SK-N-SH (cell line): ENCODE results near the gene TAS1R1. TPM values are rescaled to one million over a fixed set of nuclear protein-coding genes. Genes with fewer than 3 reads are reported as not detected.
A peak's percentile ranks its signal among the peaks of the same experiment; 100 is the strongest.

Experiments used
- CTCF ChIA-PET: fragments of 300-600, 350-600 bp; formaldehyde crosslinking; extraction: SDS; loops from one replicate; lab custom pipeline; 2021; lab: Yijun Ruan, JAX
- POLR2A ChIA-PET: fragments of 350-600 bp; sonication (Branson Sonifier 250); formaldehyde crosslinking; extraction: SDS; loops from one replicate; lab custom pipeline; 2020; ENCODE audit warnings: antibody characterized with exemption, inconsistent platforms; lab: Yijun Ruan, JAX
- DNase-seq: peaks from one replicate; pipeline ENCODE4 v3.0.0; 2012
- H2AFZ ChIP-seq: fragments of 200-600 bp; sonication (generic); 2 replicates; pipeline ENCODE4 v1.8.1; 2016; ENCODE audit warnings: antibody characterized with exemption, mild to moderate bottlenecking, low read depth
- H3F3A ChIP-seq: fragments of 200-600 bp; sonication (generic); replicated peaks from 2 replicates; pipeline ENCODE3; 2016; ENCODE audit warnings: antibody characterized with exemption, mild to moderate bottlenecking; ENCODE audit not compliant: insufficient read depth
- H3K27ac ChIP-seq, 2 experiments: fragments of 200-500 bp in 1 of 2; fragments of 200-600 bp in 1 of 2; sonication (Bioruptor generic) in 1 of 2; sonication (generic), shearing (Covaris generic) in 1 of 2; 2 replicates each; pipeline versions ENCODE4 v1.5.1 to v1.6.1; 2014 to 2016; ENCODE audit warnings: low read depth in 2 of 2, inconsistent platforms in 1 of 2, low read length in 1 of 2, mild to moderate bottlenecking in 1 of 2, mixed read lengths in 1 of 2
- H3K27me3 ChIP-seq: fragments of 200-600 bp; sonication (generic), shearing (Covaris generic); 2 replicates; pipeline ENCODE4 v1.6.1; 2016; ENCODE audit warnings: mixed run types; ENCODE audit not compliant: insufficient read depth
- H3K36me3 ChIP-seq, 2 experiments: fragments of 200-500 bp in 1 of 2; fragments of 200-600 bp in 1 of 2; sonication (Bioruptor generic) in 1 of 2; sonication (generic) in 1 of 2; replicated peaks in 1 of 2; 2 replicates each; pipeline versions ENCODE3 to v1.5.1; 2014 to 2016; ENCODE audit warnings: low read length in 1 of 2, mild to moderate bottlenecking in 1 of 2; ENCODE audit not compliant: insufficient read depth in 2 of 2, control insufficient read depth in 1 of 2
- H3K4me1 ChIP-seq, 2 experiments: fragments of 200-500 bp in 1 of 2; fragments of 200-600 bp in 1 of 2; sonication (Bioruptor generic) in 1 of 2; sonication (generic), shearing (Covaris generic) in 1 of 2; 2 replicates each; pipeline versions ENCODE4 v1.5.1 to v1.6.1; 2014 to 2016; ENCODE audit warnings: low read depth in 1 of 2, low read length in 1 of 2, mixed run types in 1 of 2; ENCODE audit not compliant: insufficient read depth in 2 of 2, control insufficient read depth in 1 of 2
- H3K4me2 ChIP-seq: fragments of 200-600 bp; sonication (generic), shearing (Covaris generic); 2 replicates; pipeline ENCODE4 v1.6.1; 2017; ENCODE audit warnings: mixed run types
- H3K4me3 ChIP-seq, 2 experiments: fragments of 200-500 bp in 1 of 2; fragments of 200-600 bp in 1 of 2; sonication (Bioruptor generic) in 1 of 2; sonication (generic), shearing (Covaris generic) in 1 of 2; 2 replicates each; pipeline versions ENCODE4 v1.5.1 to v1.8.1; 2014 to 2016; ENCODE audit warnings: low read depth in 2 of 2, inconsistent platforms in 1 of 2, low read length in 1 of 2, mild to moderate bottlenecking in 1 of 2, mixed read lengths in 1 of 2, moderate library complexity in 1 of 2
- H3K79me2 ChIP-seq: fragments of 200-600 bp; sonication (generic); 2 replicates; pipeline ENCODE4 v1.8.1; 2017; ENCODE audit warnings: mild to moderate bottlenecking; ENCODE audit not compliant: insufficient read depth
- H3K9ac ChIP-seq: fragments of 200-600 bp; sonication (generic); 2 replicates; pipeline ENCODE4 v1.6.1; 2017; ENCODE audit warnings: mixed run types
- H3K9me2 ChIP-seq: fragments of 200-600 bp; sonication (generic); 2 replicates; pipeline ENCODE4 v1.6.1; 2017; ENCODE audit warnings: mixed run types
- H3K9me3 ChIP-seq: fragments of 200-600 bp; sonication (generic); 2 replicates; pipeline ENCODE4 v1.6.1; 2017; ENCODE audit warnings: mixed run types, mild to moderate bottlenecking, moderate library complexity
- H4K20me1 ChIP-seq: fragments of 200-600 bp; sonication (generic); 2 replicates; pipeline ENCODE4 v1.6.1; 2017; ENCODE audit warnings: mild to moderate bottlenecking, mixed run types; ENCODE audit not compliant: insufficient read depth
- CHD2 ChIP-seq: fragments of 150-350 bp; IDR thresholded peaks from 2 replicates; pipeline ENCODE4 v1.6.1; 2018; ENCODE audit warnings: low read length; ENCODE audit not compliant: partially characterized antibody
- ELF1 ChIP-seq: IDR thresholded peaks from 2 replicates; pipeline ENCODE4 v1.4.0; 2012
- EP300 ChIP-seq, 2 experiments: IDR thresholded peaks; 2 replicates each; pipeline versions ENCODE4 v1.4.0 to v1.6.1; 2012; ENCODE audit warnings: borderline replicate concordance in 1 of 2, low read depth in 1 of 2, low read length in 1 of 2
- EZH2phosphoT487 ChIP-seq: fragments of 200-600 bp; sonication (generic); IDR thresholded peaks from 2 replicates; pipeline ENCODE4 v1.6.1; 2017; ENCODE audit warnings: low read depth, mixed run types, mild to moderate bottlenecking, antibody characterized with exemption, moderate library complexity, borderline replicate concordance
- FOXJ3 ChIP-seq: sonication (generic); formaldehyde crosslinking; IDR thresholded peaks from 2 replicates; pipeline ENCODE4 v1.5.1; 2020; ENCODE audit warnings: mild to moderate bottlenecking, missing genetic modification reagents
- GATA2 ChIP-seq: sonication (generic); formaldehyde crosslinking; IDR thresholded peaks from 2 replicates; pipeline ENCODE4 v1.5.0; 2020; ENCODE audit warnings: mild to moderate bottlenecking, missing genetic modification reagents
- MEF2A ChIP-seq: IDR thresholded peaks from 2 replicates; pipeline ENCODE4 v1.4.0; 2012; ENCODE audit warnings: low read depth, borderline replicate concordance
- MXI1 ChIP-seq: IDR thresholded peaks from 2 replicates; pipeline ENCODE4 v1.6.1; 2012; ENCODE audit warnings: mild to moderate bottlenecking, low read depth, low read length, improper control_type of control experiment
- NFIC ChIP-seq: IDR thresholded peaks from 2 replicates; pipeline ENCODE4 v1.4.0; 2012; ENCODE audit warnings: borderline replicate concordance
- NRF1 ChIP-seq: IDR thresholded peaks from 2 replicates; pipeline ENCODE4 v1.6.1; 2012; ENCODE audit warnings: low read depth, mild to moderate bottlenecking, low read length
- RCOR1 ChIP-seq: fragments of 150-350 bp; IDR thresholded peaks from 2 replicates; pipeline ENCODE4 v1.6.1; 2017; ENCODE audit warnings: antibody characterized with exemption, low read length
- RFX5 ChIP-seq: IDR thresholded peaks from 2 replicates; pipeline ENCODE4 v1.6.1; 2012; ENCODE audit warnings: mild to moderate bottlenecking, improper control_type of control experiment, low read length
- RXRA ChIP-seq: IDR thresholded peaks from 2 replicates; pipeline ENCODE4 v1.4.0; 2012; ENCODE audit warnings: low read depth, mild to moderate bottlenecking, borderline replicate concordance
- SIN3A ChIP-seq: IDR thresholded peaks from 2 replicates; pipeline ENCODE4 v1.6.1; 2012; ENCODE audit warnings: low read depth, mild to moderate bottlenecking, low read length, moderate library complexity, borderline replicate concordance
- SMC3 ChIP-seq: IDR thresholded peaks from 2 replicates; pipeline ENCODE4 v1.6.1; 2012; ENCODE audit warnings: low read depth, low read length, improper control_type of control experiment
- TAF1 ChIP-seq: IDR thresholded peaks from 2 replicates; pipeline ENCODE4 v1.6.1; 2012; ENCODE audit warnings: low read depth, mild to moderate bottlenecking, low read length, moderate library complexity, borderline replicate concordance
- TCF12 ChIP-seq: IDR thresholded peaks from 2 replicates; pipeline ENCODE4 v1.4.0; 2012
- TEAD4 ChIP-seq: IDR thresholded peaks from 2 replicates; pipeline ENCODE4 v1.4.0; 2012; ENCODE audit warnings: mild to moderate bottlenecking, borderline replicate concordance; ENCODE audit not compliant: insufficient read depth
- YY1 ChIP-seq: IDR thresholded peaks from 2 replicates; pipeline ENCODE4 v1.4.0; 2012; ENCODE audit warnings: low read depth, mild to moderate bottlenecking
- WGBS: methylation state at CpG from one replicate; pipeline ENCODE4 v1.1.6; 2017; ENCODE audit warnings: low lambda C conversion rate; 5-methylcytosine and 5-hydroxymethylcytosine counted together
- polyA plus RNA-seq, 3 experiments: library from polyadenylated mRNA; depleted of rRNA; stranded (reverse); fragments of >200 nt; gene quantifications; 2 replicates each; pipeline ENCODE4 v1.2.3, GENCODE V29; 2012
- TF ChIP-seq, protein P1 (sequence below): IDR thresholded peaks from 2 replicates; pipeline ENCODE4; 2012
- TF ChIP-seq, protein P2 (sequence below): IDR thresholded peaks from 2 replicates; pipeline ENCODE4 v1.6.1; 2012; ENCODE audit warnings: mild to moderate bottlenecking, low read depth, low read length, moderate library complexity
- TF ChIP-seq, protein P3 (sequence below): IDR thresholded peaks from 2 replicates; pipeline ENCODE4 v1.4.0; 2012; ENCODE audit warnings: low read depth

TAS1R1 gene
- polyA plus RNA-seq, 1 of the 3 experiments (the other 2 are of a cell fraction) = not detected

DNA sequence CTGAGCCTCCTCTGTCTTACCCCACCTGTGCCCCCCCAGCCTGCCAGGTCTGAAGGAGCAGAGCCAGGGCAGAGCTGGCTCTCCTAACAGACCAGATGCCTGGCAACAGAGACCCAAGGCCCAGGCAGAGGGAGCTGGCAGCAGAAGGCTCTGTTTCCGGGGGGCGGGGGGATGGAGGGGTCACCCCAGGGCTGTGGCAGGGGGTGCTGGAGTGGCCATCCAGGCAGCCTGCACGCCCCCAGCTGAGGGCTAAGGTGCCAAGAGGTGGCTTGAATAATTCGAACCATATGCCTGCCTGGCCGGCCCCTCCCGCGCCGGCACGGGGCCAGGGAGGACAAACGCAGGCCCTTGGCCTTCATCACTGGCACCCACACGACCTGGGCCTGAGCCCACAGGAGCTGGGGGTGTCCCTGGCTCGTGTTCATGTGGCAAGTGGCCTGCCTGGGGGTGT lies 47.6 kb upstream of the TAS1R1 start:
- ChIA-PET CTCF (interaction anchor here (0.5 to 17.4 kb wide), 7 partner anchors 10 to 141 kb away, joined by 3 to 211 read pairs (median 6); partner anchors contain the start of gene PLEKHG5), POLR2A (interaction anchor here (0.6 to 1.6 kb wide), 6 partner anchors 9 to 430 kb away, joined by 3 to 10 read pairs (median 4); partner anchors contain the start of gene PLEKHG5)
- no peaks in the 10 kb centered on the region for H3F3A ChIP-seq
- H3K9ac ChIP-seq = no peak overlapping the region
- peak; percentile 91 for DNase-seq
- peaks cover 0 to 89% of the 10 kb centered on the region in 2 experiments; a peak in 2 of 4 replicates for H3K4me1 ChIP-seq
- no peaks in the 10 kb centered on the region for H3K79me2 ChIP-seq
- WGBS = 20% methylated on average over 3 of the region's 12 CpGs
- no peak overlapping the region for H3K4me2 ChIP-seq
- H3K36me3 ChIP-seq = no peaks in the 10 kb centered on the region
- TF ChIP-seq EZH2phosphoT487 (no peak), EP300 (IDR thresholded peaks at IDR 0.05; ENCODE audit: borderline replicate concordance in 1 of 2, low read depth in 1 of 2, low read length in 1 of 2) (peak in 1 of 2 experiments; percentile 92; a peak in 2 of 4 replicates), GATA2 (peak; percentile 8; the same call in 1 of the 2 replicates), NFIC (0 out of 2 replicates have a peak, but pooled peaks have one; percentile 37), TCF12 (peak; percentile 68; the same call in 1 of the 2 replicates), MXI1 (0 out of 2 replicates have a peak, but pooled peaks have one; percentile 53), RCOR1 (peak; percentile 59; the same call in 1 of the 2 replicates), ELF1 (no peak), FOXJ3 (CRISPR knock-in tag) (peak; percentile 88; the same call in 1 of the 2 replicates), CHD2 (peak; percentile 70), RFX5 (peak; percentile 51; the same call in 1 of the 2 replicates)
- TF ChIP-seq, protein P1, sequence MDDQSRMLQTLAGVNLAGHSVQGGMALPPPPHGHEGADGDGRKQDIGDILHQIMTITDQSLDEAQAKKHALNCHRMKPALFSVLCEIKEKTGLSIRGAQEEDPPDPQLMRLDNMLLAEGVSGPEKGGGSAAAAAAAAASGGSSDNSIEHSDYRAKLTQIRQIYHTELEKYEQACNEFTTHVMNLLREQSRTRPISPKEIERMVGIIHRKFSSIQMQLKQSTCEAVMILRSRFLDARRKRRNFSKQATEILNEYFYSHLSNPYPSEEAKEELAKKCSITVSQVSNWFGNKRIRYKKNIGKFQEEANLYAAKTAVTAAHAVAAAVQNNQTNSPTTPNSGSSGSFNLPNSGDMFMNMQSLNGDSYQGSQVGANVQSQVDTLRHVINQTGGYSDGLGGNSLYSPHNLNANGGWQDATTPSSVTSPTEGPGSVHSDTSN = no peak
- H3K27me3 ChIP-seq = no peaks in the 10 kb centered on the region
- peak overlapping the region in 1 of 2 experiments; percentile 93; a peak in 2 of 4 replicates for H3K27ac ChIP-seq
- no peaks in the 10 kb centered on the region for H4K20me1 ChIP-seq
- H2AFZ ChIP-seq = no peak overlapping the region
- no peaks in the 10 kb centered on the region for H3K9me2 ChIP-seq
- H3K9me3 ChIP-seq = no peaks in the 10 kb centered on the region
- no peak overlapping the region for H3K4me3 ChIP-seq

DNA sequence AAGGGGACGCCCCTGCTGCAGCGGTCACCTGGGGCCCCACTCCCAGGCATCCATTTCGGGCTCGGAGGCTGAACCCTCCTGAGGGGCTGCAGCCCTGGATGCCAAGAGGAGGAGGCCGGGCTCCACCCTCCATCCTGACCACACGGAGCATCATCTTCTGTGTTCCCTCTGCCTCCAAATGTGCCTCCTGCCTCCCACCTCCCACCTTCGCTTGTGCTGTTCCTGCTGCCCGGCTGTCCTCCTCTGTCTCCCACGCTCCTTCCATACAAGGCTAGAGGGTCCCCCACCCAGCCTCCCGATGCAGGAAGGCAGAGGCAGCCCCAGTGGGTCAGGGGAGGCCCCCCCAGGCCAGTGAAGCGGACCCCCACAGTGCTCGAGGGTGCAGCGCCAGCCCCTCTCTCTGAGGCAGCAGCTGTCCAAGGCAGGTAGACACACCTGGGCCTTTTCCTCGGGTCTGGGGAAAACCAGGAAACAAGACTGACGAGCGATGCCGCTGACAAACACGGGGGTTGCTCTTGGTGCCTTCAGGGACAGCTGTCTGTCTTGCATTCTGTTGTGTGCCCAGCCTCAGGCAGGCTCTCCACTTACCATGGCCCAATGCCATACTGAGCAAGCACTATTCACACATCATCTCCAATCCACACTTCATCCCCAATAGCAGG lies 46.8 kb upstream of the TAS1R1 start:
- no peak overlapping the region for H2AFZ ChIP-seq
- no peaks in the 10 kb centered on the region for H3K9me3 ChIP-seq
- 80% methylated on average over 11 of the region's 18 CpGs for WGBS
- DNase-seq = peak; percentile 23
- H4K20me1 ChIP-seq = no peaks in the 10 kb centered on the region
- no peak overlapping the region for H3K4me3 ChIP-seq
- no peak overlapping the region for H3K9ac ChIP-seq
- H3K36me3 ChIP-seq = no peaks in the 10 kb centered on the region
- CTCF ChIA-PET = interaction anchor here (1.8 to 17.4 kb wide), 3 partner anchors 15 to 19 kb away, joined by 5 to 211 read pairs (median 6); partner anchors contain the start of gene PLEKHG5
- POLR2A ChIA-PET = interaction anchor here (0.6 to 1.6 kb wide), 5 partner anchors 8 to 431 kb away, joined by 3 to 10 read pairs (median 5); partner anchors contain the start of gene PLEKHG5
- no peaks in the 10 kb centered on the region for H3F3A ChIP-seq
- no peaks in the 10 kb centered on the region for H3K79me2 ChIP-seq
- no peaks in the 10 kb centered on the region for H3K9me2 ChIP-seq
- no peak overlapping the region for H3K4me2 ChIP-seq
- H3K27ac ChIP-seq = peak overlapping the region in 1 of 2 experiments; percentile 93; a peak in 2 of 4 replicates
- H3K27me3 ChIP-seq = no peaks in the 10 kb centered on the region
- peaks cover 0 to 93% of the 10 kb centered on the region in 2 experiments; a peak in 2 of 4 replicates for H3K4me1 ChIP-seq
- TF ChIP-seq TAF1 = no peak
- no peak for TF ChIP-seq NRF1
- TF ChIP-seq, protein P2, sequence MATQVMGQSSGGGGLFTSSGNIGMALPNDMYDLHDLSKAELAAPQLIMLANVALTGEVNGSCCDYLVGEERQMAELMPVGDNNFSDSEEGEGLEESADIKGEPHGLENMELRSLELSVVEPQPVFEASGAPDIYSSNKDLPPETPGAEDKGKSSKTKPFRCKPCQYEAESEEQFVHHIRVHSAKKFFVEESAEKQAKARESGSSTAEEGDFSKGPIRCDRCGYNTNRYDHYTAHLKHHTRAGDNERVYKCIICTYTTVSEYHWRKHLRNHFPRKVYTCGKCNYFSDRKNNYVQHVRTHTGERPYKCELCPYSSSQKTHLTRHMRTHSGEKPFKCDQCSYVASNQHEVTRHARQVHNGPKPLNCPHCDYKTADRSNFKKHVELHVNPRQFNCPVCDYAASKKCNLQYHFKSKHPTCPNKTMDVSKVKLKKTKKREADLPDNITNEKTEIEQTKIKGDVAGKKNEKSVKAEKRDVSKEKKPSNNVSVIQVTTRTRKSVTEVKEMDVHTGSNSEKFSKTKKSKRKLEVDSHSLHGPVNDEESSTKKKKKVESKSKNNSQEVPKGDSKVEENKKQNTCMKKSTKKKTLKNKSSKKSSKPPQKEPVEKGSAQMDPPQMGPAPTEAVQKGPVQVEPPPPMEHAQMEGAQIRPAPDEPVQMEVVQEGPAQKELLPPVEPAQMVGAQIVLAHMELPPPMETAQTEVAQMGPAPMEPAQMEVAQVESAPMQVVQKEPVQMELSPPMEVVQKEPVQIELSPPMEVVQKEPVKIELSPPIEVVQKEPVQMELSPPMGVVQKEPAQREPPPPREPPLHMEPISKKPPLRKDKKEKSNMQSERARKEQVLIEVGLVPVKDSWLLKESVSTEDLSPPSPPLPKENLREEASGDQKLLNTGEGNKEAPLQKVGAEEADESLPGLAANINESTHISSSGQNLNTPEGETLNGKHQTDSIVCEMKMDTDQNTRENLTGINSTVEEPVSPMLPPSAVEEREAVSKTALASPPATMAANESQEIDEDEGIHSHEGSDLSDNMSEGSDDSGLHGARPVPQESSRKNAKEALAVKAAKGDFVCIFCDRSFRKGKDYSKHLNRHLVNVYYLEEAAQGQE = no peak
- no peak for TF ChIP-seq FOXJ3 (CRISPR knock-in tag)
- no peak for TF ChIP-seq RCOR1
- no peak for TF ChIP-seq NFIC
- no peak for TF ChIP-seq SIN3A
- TF ChIP-seq ELF1 = no peak
- no peak for TF ChIP-seq MEF2A
- TF ChIP-seq TEAD4 = no peak
- no peak for TF ChIP-seq SMC3
- no peak for TF ChIP-seq RXRA
- TF ChIP-seq GATA2 = no peak
- TF ChIP-seq YY1 = no peak
- no peak for TF ChIP-seq RFX5
- TF ChIP-seq, protein P3, sequence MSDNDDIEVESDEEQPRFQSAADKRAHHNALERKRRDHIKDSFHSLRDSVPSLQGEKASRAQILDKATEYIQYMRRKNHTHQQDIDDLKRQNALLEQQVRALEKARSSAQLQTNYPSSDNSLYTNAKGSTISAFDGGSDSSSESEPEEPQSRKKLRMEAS = no peak
